K562 (cell line): ENCODE measurements around the gene HECW1. TPM values are rescaled to one million over a fixed set of nuclear protein-coding genes. Genes with fewer than 3 reads are reported as not detected.

ENCODE experiments used
- ATAC-seq: fragments of 200-7000 bp; cut with Tn5 transposase; 3 replicates; pipeline ENCODE4 v1.9.1; 2020; ENCODE audit warnings: moderate library complexity
- BruUV-seq: library from RNA; stranded (reverse); fragments of 400-500 nt; replicated peaks from 2 replicates; lab custom pipeline; 2021; lab: Mats Ljungman, UMichigan
- CTCF ChIA-PET: fragments of 300-600 bp; formaldehyde crosslinking; extraction: SDS; loops from one replicate; lab custom pipeline; 2021; ENCODE audit warnings: low intra/inter-chr PET ratio; lab: Yijun Ruan, JAX
- POLR2A ChIA-PET: fragments of 300-600, 350-650 bp; sonication (Branson Sonifier 250); formaldehyde crosslinking; extraction: SDS; loops from one replicate; lab custom pipeline; 2021; ENCODE audit warnings: antibody characterized with exemption, inconsistent platforms; lab: Yijun Ruan, JAX
- DNase-seq, 4 experiments: peaks; one replicate each; pipeline versions ENCODE4 v3.0.0 to v3.0.0-alpha.2; 2011 to 2018; ENCODE audit warnings: low spot score in 3 of 4, mixed read lengths in 3 of 4; ENCODE audit errors: extremely low read depth in 1 of 4
- FAIRE-seq: peaks from 2 replicates; lab custom pipeline; 2011; peaks lifted over from hg19 to GRCh38; lab: Jason Lieb, UNC
- H2AFZ ChIP-seq: 2 replicates; pipeline ENCODE4 v1.6.0; 2011; ENCODE audit warnings: low read depth, low read length, control low read depth, inconsistent platforms
- H3K27ac ChIP-seq: fragments of 200-600 bp; 3 replicates; pipeline ENCODE4 v1.8.0; 2011; ENCODE audit warnings: low read depth, mild to moderate bottlenecking, control low read depth, inconsistent platforms, low read length, moderate library complexity, mixed read lengths; ENCODE audit errors: extremely low read depth
- H3K27me3 ChIP-seq, 2 experiments: fragments of 300-600 bp in 1 of 2; 2 replicates in 1 of 2; 3 replicates in 1 of 2; pipeline versions ENCODE4 v1.6.0 to v1.8.0; 2011; ENCODE audit warnings: inconsistent platforms in 2 of 2, low read length in 2 of 2, mild to moderate bottlenecking in 1 of 2, mixed read lengths in 1 of 2, moderate library complexity in 1 of 2; ENCODE audit not compliant: control insufficient read depth in 2 of 2, insufficient read depth in 2 of 2
- H3K36me3 ChIP-seq: fragments of 300-600 bp; 3 replicates; pipeline ENCODE4 v1.8.0; 2011; ENCODE audit warnings: mild to moderate bottlenecking, low read length, inconsistent platforms; ENCODE audit not compliant: control insufficient read depth, insufficient read depth
- H3K4me1 ChIP-seq, 2 experiments: fragments of 200-600 bp in 1 of 2; replicated peaks in 1 of 2; 2 replicates in 1 of 2; 3 replicates in 1 of 2; pipeline versions ENCODE4 v1.5.1 to v1.8.0; 2011; ENCODE audit warnings: inconsistent platforms in 2 of 2, low read length in 2 of 2, mild to moderate bottlenecking in 1 of 2, mixed read lengths in 1 of 2, moderate library complexity in 1 of 2; ENCODE audit not compliant: control insufficient read depth in 2 of 2, insufficient read depth in 2 of 2
- H3K4me2 ChIP-seq: 2 replicates; pipeline ENCODE4 v1.6.1; 2011; ENCODE audit warnings: low read length, control low read depth, inconsistent platforms, mixed read lengths; ENCODE audit not compliant: insufficient read depth
- H3K4me3 ChIP-seq: fragments of 200-600 bp; sonication (generic), shearing (Covaris generic); 2 replicates; pipeline ENCODE4 v1.5.1; 2016; ENCODE audit warnings: control low read depth, inconsistent platforms
- H3K79me2 ChIP-seq: fragments of 200-600 bp; 3 replicates; pipeline ENCODE4 v1.8.0; 2011; ENCODE audit warnings: low read length, inconsistent platforms; ENCODE audit not compliant: control insufficient read depth, insufficient read depth
- H3K9ac ChIP-seq, 2 experiments: 2 replicates each; pipeline versions ENCODE4 v1.6.0 to v1.6.1; 2011; ENCODE audit warnings: low read depth in 2 of 2, low read length in 2 of 2, control low read depth in 1 of 2, inconsistent platforms in 1 of 2, mild to moderate bottlenecking in 1 of 2, mixed read lengths in 1 of 2; ENCODE audit not compliant: insufficient read depth in 1 of 2
- H3K9me1 ChIP-seq: one replicate; pipeline ENCODE4 v1.6.0; 2011; ENCODE audit warnings: inconsistent platforms, mild to moderate bottlenecking, low read length, moderate library complexity; ENCODE audit not compliant: control insufficient read depth, insufficient read depth
- H3K9me3 ChIP-seq: replicated peaks from 2 replicates; pipeline ENCODE4 v1.5.1; 2011; ENCODE audit warnings: low read depth, low read length, inconsistent platforms; ENCODE audit not compliant: control insufficient read depth, insufficient read depth
- H4K20me1 ChIP-seq: replicated peaks from 2 replicates; pipeline ENCODE4 v1.6.1; 2011; ENCODE audit warnings: low read length, inconsistent platforms, mixed read lengths; ENCODE audit not compliant: control insufficient read depth, insufficient read depth
- CXXC5 ChIP-seq: fragments of 250-450 bp; sonication (Bioruptor Pico); IDR thresholded peaks from 2 replicates; pipeline ENCODE4 v1.8.0; 2022; ENCODE audit warnings: inconsistent platforms, mild to moderate bottlenecking, moderate library complexity
- KDM4B ChIP-seq, 2 experiments: fragments of 450-650 bp in 1 of 2; sonication (generic) in 1 of 2; IDR thresholded peaks; 2 replicates each; pipeline ENCODE4 v1.6.1; 2016 to 2017; ENCODE audit warnings: borderline replicate concordance in 2 of 2, antibody characterized with exemption in 1 of 2, low read depth in 1 of 2, mild to moderate bottlenecking in 1 of 2
- NCOA4 ChIP-seq: fragments of 450-650 bp; IDR thresholded peaks from 2 replicates; pipeline ENCODE4 v1.6.1; 2018; ENCODE audit warnings: mild to moderate bottlenecking; ENCODE audit not compliant: partially characterized antibody
- NFE2 ChIP-seq: IDR thresholded peaks from 2 replicates; pipeline ENCODE4 v1.6.1; 2014; ENCODE audit warnings: antibody characterized with exemption, low read depth
- RBM25 ChIP-seq: fragments of 200-400 bp; formaldehyde crosslinking; IDR thresholded peaks from 2 replicates; pipeline ENCODE4 v1.6.1; 2018; ENCODE audit warnings: low read length, low read depth, moderate library complexity; ENCODE audit not compliant: severe bottlenecking
- ZKSCAN8 ChIP-seq: fragments of 200-800 bp; sonication (Bioruptor generic); IDR thresholded peaks from 2 replicates; pipeline ENCODE4 v1.6.1; 2016; ENCODE audit warnings: missing genetic modification characterization, missing compliant biosample characterization
- WGBS: fragments of 100-300 bp; shearing (Covaris generic); methylation state at CpG from one replicate; pipeline ENCODE4 v1.1.6; 2016; ENCODE audit warnings: low coverage, mixed read lengths; ENCODE audit not compliant: insufficient coverage; ENCODE audit errors: missing lambda C conversion rate; 5-methylcytosine and 5-hydroxymethylcytosine counted together
- in situ Hi-C: fragments of 300-500 bp; cut with MboI; formaldehyde crosslinking; loops from 4 replicates; pipeline ENCODE4 v1.15.0; 2018; ENCODE audit warnings: inconsistent platforms, mixed read lengths
- intact Hi-C: fragments of 100-400 bp; cut with micrococcal nuclease; formaldehyde crosslinking; loops from 2 replicates; pipeline ENCODE4 v1.14.2; 2022
- polyA plus RNA-seq, 8 experiments: library from polyadenylated mRNA; depleted of rRNA in 4 of 8; stranded (reverse) in 5 of 8; unstranded in 3 of 8; fragments of >200 nt; fragmentation: Nextera tagmentation in 2 of 8; fragmentation: Illumina TruSeq in 1 of 8; extraction: Ambion mirVana in 2 of 8; extraction: Trizol in 1 of 8; gene quantifications; 2 replicates each; pipeline versions ENCODE4 v1.2.1 to v1.2.3, GENCODE V29; 2011 to 2014; ENCODE audit warnings: inconsistent platforms in 1 of 8, missing spikeins in 1 of 8
- total RNA-seq, 7 experiments: library from RNA; depleted of rRNA in 6 of 7; stranded (reverse); fragments of >200 nt in 6 of 7; fragmentation: Illumina TruSeq in 2 of 7; extraction: Trizol in 2 of 7; gene quantifications; 2 replicates each; pipeline versions ENCODE4 v1.2.1 to v1.2.3, GENCODE V29; 2011 to 2021; ENCODE audit warnings: low replicate concordance in 1 of 7
- TF ChIP-seq, protein P1 (sequence below): fragments of 450-650 bp; formaldehyde crosslinking; IDR thresholded peaks from 2 replicates; pipeline ENCODE4 v1.4.0; 2020; ENCODE audit warnings: mild to moderate bottlenecking, moderate library complexity
- TF ChIP-seq, protein P2 (sequence below): IDR thresholded peaks from 3 replicates; pipeline ENCODE4 v1.6.1; 2011; ENCODE audit warnings: borderline replicate concordance, mild to moderate bottlenecking; ENCODE audit not compliant: insufficient read length, insufficient read depth

Gene HECW1
- total and polyA plus RNA-seq, 9 of the 15 experiments (the other 6 are each of a cell fraction or from before 2014, with no cell fraction given) = 0.07 to 0.31 (median 0.13) TPM; not detected in 4

DNA sequence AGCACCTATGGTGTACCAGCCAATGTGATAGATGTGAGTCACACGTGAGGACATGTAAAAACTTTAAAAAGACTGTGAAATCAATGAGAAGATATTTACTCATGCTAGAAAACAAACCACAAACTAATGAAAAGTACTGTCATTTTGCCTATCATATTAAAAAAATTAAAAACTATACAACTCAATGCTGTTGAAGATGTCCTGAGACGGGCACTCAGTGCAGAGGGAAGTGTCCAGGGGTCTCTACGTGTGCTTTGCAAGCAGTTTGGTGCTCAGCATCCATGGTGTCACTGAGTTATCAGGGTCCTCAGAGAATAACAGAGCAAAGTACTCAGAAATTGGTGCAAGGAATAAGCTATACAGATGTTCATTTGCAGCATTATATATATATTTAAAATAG, 162.3 kb downstream of the HECW1 start:
- H2AFZ ChIP-seq = no peak overlapping the region
- FAIRE-seq (no peak), DNase-seq (no peak), ATAC-seq (no peak)
- H3K4me1 ChIP-seq = no peaks in the 10 kb centered on the region
- H3K27ac ChIP-seq = no peak overlapping the region
- POLR2A ChIA-PET = no interaction called here
- peaks cover 0 to 21% of the 10 kb centered on the region in 2 experiments; a peak in 2 of 5 replicates for H3K27me3 ChIP-seq
- no peaks in the 10 kb centered on the region for H3K79me2 ChIP-seq
- H3K4me2 ChIP-seq = no peak overlapping the region
- no peaks in the 10 kb centered on the region for H3K9me3 ChIP-seq
- in situ Hi-C loops = loop anchor here (25.0 kb wide), 1 partner anchor 337 kb away; the partner anchor contains the start of genes MRPL32 and PSMA2
- intact Hi-C loops = no loop called here
- H3K9me1 ChIP-seq = no peaks in the 10 kb centered on the region
- TF ChIP-seq RBM25 (peak; percentile 91), CXXC5 (CRISPR knock-in tag) (no peak), NCOA4 (no peak), KDM4B (IDR thresholded peaks at IDR 0.05; ENCODE audit: borderline replicate concordance in 2 of 2, low read depth in 1 of 2) (no peak), ZKSCAN8 (CRISPR knock-in tag) (peak; percentile 66), NFE2 (no peak)
- TF ChIP-seq, protein P1, sequence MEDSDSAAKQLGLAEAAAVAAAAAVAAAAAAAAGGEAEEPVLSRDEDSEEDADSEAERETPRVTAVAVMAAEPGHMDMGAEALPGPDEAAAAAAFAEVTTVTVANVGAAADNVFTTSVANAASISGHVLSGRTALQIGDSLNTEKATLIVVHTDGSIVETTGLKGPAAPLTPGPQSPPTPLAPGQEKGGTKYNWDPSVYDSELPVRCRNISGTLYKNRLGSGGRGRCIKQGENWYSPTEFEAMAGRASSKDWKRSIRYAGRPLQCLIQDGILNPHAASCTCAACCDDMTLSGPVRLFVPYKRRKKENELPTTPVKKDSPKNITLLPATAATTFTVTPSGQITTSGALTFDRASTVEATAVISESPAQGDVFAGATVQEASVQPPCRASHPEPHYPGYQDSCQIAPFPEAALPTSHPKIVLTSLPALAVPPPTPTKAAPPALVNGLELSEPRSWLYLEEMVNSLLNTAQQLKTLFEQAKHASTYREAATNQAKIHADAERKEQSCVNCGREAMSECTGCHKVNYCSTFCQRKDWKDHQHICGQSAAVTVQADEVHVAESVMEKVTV (CRISPR knock-in tag) = no peak
- TF ChIP-seq, protein P2, sequence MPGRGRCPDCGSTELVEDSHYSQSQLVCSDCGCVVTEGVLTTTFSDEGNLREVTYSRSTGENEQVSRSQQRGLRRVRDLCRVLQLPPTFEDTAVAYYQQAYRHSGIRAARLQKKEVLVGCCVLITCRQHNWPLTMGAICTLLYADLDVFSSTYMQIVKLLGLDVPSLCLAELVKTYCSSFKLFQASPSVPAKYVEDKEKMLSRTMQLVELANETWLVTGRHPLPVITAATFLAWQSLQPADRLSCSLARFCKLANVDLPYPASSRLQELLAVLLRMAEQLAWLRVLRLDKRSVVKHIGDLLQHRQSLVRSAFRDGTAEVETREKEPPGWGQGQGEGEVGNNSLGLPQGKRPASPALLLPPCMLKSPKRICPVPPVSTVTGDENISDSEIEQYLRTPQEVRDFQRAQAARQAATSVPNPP = no peak
- BruUV-seq = no TSS peak
- 0 out of 2 replicates have a peak, but pooled peaks cover 4% of the 10 kb centered on the region for H4K20me1 ChIP-seq
- H3K4me3 ChIP-seq = no peak overlapping the region
- H3K9ac ChIP-seq = no peak overlapping the region
- no peaks in the 10 kb centered on the region for H3K36me3 ChIP-seq
- 2% methylated on average over 3 of the region's 3 CpGs for whole genome bisulfite sequencing
- CTCF ChIA-PET = no interaction called here
